SH-SY5Y (cell line): ENCODE results near the gene CDK5RAP1.

Source experiments
- GATA2 ChIP-seq: IDR thresholded peaks from 2 replicates; pipeline ENCODE4 v1.6.1; 2011; ENCODE audit warnings: mild to moderate bottlenecking, low read depth, low read length
- GATA3 ChIP-seq: IDR thresholded peaks from 2 replicates; pipeline ENCODE4 v1.6.1; 2011; ENCODE audit warnings: low read depth, mild to moderate bottlenecking, low read length, moderate library complexity

DNA sequence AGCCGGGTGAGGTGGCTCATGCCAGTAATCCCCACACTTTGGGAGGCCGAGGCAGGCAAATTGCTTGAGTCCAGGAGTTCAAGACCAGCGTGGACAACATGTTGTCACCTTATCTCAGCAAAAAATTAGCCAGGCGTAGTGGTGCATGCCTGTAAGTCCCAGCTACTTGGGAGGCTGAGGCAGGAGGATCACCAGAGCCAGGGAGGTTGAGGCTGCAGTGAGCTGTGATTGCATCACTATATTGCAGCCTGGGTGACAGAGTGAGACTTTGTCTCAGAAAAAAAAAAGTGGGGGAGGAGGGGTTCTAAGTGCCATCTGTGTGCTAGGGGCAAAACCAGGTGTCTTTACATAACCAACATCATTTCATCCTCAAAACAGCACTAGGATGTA, 48.3 kb downstream of the CDK5RAP1 start:
- TF ChIP-seq GATA2 (no peak), GATA3 (no peak)
